HG02623 (cell line): ENCODE measurements around the gene ADGRG1.

Source experiments
- ATAC-seq: cut with Tn5 transposase; IDR thresholded peaks from one replicate; pipeline ENCODE4 v1.9.1; 2021; ENCODE audit warnings: moderate library complexity; ENCODE audit not compliant: unreplicated experiment

ADGRG1 gene

GRCh38 chr16:57714047-57714446 is 85.6 kb downstream of the ADGRG1 start:
- ATAC-seq = no peak
